ENCODE results near the gene RBM28.

GRCh38 chr7:128359336-128359735 is 15.6 kb upstream of the RBM28 start:
- no peak for TF ChIP-seq CTCF (IDR thresholded peaks at IDR 0.05; ENCODE audit: low read depth, low read length)
- TF ChIP-seq MAX (IDR thresholded peaks at IDR 0.05; ENCODE audit: low read depth, low read length), result no peak
- TF ChIP-seq POLR2A (IDR thresholded peaks at IDR 0.05; ENCODE audit: extremely low read depth, insufficient read length), result no peak
- no peak for TF ChIP-seq MYC (IDR thresholded peaks at IDR 0.05; ENCODE audit: low read depth, low read length)

Measured in NB4 (cell line).